NCI-H2107 (cell line): ENCODE data around the gene PIAS1.
"Not testable (repeated sequence)": the region's sequence is repeated elsewhere in the genome, so short reads cannot be mapped to it uniquely, and the experiment has no call there.

Experiments
- DNase-seq: peaks from one replicate; lab custom pipeline; 2025; lab: John Stamatoyannopoulos, UW

Gene PIAS1

DNA sequence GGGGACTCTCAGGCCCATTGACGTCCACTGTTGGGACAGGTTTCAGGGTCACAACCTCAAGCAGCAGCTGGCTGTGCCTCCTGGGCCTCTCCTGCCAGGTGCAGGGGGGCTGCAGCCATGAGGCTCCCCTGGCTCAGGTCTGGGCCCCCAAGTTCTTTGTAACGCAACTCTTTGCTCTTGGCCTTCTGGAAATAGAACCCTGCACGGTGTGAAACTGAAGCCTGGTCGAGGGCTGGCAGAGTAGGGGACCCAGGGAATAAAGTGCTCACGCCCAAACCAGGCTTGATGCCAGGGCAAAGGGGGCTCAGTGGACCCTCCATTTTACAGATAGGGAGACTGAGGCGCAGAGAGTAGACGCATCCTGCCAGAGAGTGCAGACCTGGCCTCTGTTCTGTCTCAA is 150.2 kb downstream of the PIAS1 start:
- DNase-seq: no peak

DNA sequence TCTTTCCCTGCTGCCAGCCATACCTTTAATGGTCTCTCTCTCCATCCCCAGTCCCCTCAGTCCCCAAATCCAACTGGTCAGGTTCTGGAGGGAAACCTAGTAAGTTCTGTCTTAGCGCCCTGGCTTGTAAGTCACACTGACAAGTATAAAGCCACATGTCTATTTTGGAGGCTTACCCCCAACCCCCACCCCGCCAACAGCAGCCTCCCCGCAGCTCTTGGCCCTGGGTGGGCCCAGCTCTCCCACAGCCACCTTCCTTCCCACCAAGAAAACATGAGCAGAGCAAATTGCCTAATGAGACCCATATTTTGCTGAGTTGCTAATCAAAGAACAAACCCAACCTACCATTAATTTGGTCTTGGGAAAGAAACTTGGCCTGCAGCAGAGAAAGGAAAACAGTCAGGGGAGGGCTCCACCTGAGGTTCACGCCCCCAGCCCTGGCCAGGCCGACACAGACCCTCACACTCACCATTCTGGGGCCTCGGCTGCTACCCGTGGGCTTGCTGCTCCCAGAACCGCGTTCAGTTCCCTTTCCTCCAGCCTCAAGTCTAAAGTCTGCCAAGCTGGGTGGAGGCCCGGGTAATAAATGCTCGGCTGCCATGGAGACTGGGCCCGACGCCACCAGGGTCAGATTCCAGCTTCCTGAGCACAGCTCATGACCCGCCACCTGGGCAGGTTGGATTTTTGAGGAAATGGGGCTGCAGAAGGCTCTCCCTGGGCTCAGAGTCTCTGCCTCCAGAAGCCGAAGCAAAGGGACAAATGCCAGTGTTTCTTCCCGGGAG is 150.9 kb downstream of the PIAS1 start, which contains the start of gene CALML4:
TSS of gene CALML4 (minus strand) at position 557 of the 782 bp plus-strand sequence. CDS start at position 472, 85 bp downstream.
- DNase-seq: no peak

- no peak for DNase-seq
Observed at GRCh38 chr15:68205558-68205944, 151.4 kb downstream of the PIAS1 start.

DNA sequence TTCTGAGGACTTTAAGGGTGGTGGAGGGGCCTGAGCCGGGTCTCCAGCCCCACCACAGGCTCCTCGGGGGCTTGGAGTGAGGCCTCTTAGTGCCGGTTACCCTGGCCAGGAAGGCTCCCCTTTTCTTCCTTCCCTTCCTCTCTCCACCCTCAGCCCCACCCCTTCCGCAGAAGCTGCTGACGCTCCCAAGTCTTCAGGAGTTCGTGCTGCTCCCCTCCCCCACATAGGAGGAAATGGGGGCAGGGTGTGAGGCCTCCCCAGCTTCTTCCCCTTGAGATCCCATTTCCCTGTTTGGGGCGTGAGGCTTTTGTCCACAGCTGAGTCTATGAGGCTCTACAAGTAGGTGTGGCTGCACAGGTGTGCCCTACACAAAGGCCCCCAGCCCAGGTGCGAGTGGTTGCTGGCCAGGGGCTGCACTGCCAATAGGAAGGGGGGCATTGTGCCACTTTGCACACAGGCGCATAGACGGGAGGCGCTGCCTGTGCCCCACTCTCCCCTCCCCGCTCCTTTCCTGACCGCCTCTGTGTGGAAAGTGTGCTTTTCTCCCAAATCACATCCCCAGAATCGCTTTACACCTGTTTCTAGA is 151.9 kb downstream of the PIAS1 start:
- DNase-seq: no peak

GRCh38 chr15:68206711-68207151 is 152.6 kb downstream of the PIAS1 start:
- DNase-seq: no peak

GRCh38 chr15:68207176-68207935 is 153.2 kb downstream of the PIAS1 start:
- DNase-seq: no peak

DNA sequence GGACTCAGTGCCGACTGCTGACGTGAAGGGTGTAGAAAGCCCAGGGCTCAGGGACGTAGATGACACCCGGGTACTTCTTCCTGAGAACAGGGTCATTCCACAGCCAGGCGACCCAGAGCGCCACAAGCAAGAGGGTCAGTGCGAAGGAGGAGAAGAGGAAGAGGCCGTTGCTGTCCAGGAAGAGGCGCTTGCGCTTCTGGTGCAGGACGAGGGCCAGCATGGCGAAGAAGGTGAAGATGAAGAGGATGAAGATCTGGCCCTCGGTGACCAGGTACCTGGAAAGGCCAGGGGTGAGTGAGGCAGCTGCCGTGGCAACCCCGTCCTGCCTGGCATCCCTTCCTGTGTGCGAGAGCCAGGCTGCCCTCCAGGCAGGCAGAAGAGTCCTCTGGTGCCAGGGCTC is 154.0 kb downstream of the PIAS1 start:
- no peak for DNase-seq

- no peak for DNase-seq
Observed at GRCh38 chr15:68208636-68209240, 154.6 kb downstream of the PIAS1 start.

DNA sequence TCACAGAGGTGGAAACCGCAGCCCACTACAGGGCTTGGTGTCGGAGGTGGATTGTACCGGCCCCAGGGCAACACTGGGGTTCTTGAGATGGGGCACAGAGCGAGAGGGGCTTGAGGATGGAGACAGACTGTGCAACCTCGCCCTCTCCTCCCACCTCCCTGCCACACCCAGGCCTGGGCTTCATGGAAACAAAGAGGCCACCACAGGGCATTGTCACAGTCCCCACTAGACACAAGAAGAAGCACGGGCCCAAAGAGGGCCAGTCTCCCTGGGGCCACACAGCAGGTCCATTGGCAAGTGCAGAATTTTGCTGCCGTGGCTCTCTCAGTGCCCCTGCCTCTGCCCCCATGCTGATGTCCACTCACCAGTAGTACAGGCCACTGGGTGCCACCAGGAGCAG is 155.2 kb downstream of the PIAS1 start:
- no peak for DNase-seq

GRCh38 chr15:68209735-68210408 is 155.8 kb downstream of the PIAS1 start:
- no peak for DNase-seq

- DNase-seq: no peak
Observed at GRCh38 chr15:68210409-68210756, 156.3 kb downstream of the PIAS1 start.

DNA sequence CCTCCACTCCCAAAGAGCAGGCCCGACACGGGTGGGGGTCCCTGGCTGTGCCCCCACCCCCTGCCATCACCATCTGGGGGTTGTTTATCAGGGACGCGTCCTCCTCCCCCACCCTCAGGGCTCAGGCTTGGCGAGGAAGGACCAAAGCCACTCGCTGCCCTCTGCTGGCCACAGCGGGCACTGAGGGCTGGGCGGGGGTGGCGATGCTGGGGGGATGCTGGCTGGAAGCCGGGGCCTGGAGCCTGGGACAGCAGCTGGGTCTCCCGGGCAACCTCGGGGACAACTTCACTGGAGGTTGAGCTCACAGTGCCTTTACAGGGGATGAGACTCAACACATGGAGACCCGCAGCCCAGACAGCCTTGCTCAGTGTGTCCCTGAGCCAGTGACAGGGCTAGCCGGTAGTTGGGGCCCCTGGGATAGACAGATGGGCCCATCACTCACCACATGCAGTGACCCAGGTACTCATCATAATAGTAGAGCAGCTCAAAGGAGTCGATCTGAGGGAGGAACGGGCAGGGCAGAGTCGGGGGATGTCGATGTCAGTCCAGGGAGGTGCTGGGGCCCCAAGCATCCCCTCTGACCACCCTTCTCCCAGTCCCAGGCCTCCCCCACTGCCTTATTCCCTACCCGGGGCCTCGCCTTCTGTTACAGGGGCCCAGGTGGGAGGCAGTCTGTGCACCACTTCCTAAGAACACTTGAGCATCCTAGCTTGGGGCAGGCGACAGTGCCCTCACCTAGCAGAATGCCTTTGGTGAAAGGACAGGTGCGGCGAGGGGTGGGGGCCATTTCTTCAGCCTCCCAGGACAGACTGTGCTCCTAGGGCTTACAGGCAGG is 156.9 kb downstream of the PIAS1 start:
- DNase-seq: no peak

DNA sequence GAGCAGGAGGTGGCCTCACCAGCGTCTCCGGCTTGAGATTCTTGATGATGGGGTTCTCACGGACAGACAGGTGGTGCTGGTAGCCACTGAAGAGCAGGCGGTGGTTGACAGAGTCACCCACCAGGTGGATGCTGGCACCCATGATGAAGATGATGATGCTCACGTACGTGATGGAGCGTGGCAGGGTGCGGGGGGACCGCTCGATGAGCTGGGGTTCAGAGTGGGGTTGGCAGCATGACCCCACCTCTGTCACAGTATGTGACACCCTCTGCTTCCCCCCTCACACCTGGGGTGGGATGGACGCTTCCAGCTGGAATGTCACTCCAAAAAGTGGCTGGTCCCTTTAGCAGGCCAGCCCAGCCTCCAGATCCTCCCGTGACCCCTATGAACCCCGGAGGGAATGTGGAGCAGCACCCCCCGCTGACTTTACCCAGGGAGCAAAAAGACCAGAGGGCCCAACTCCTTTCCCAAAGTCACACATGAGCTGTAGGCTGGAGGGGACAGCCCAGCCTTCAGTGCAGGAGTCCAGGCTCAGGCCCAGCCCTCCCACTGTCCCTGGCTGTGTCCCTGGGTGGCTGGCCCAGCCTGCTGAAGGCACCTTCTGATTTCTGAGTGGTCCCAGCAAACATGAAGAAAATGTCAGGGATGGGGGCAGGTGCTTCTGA is 157.7 kb downstream of the PIAS1 start:
- DNase-seq: no peak

DNA sequence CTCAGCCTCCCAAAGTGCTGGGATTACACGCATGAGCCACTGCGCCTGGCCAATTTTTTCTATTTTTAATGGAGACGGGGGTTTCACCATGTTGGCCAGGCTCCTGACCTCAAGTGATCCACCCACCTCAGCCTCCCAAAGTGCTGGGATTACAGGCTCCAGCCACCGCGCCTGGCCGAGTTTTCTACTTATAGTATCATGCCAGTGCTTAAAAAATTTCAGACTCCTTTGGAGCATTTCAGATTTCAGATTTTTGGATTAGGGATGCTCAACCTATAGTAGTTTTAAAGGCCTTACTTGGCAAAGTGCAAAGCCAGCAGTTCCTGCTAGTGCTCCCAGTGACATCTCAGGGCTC is 159.4 kb downstream of the PIAS1 start:
- DNase-seq: not testable (repeated sequence)

- DNase-seq: no peak
Observed at GRCh38 chr15:68213991-68214837, 160.1 kb downstream of the PIAS1 start.

DNA sequence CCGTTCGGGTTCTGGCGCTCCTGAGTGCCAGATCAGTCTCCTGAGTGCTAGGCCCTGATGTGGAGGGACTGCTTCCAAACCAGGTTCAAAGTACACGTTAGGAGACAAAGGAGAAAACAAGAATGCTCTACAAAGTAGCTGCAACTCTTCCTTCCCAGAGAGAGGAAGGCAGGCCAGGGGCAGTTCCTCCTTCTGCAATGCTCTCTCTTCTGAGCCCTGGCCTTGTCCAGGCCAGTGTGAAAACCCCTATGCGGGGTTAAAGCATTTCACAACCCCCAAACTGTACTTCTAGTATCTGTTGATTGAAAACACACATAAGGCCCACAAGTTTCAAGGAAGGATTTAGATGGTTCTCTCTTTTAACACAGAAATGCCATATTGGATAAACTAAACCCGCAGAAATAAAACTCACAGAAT is 160.7 kb downstream of the PIAS1 start:
- no peak for DNase-seq

DNA sequence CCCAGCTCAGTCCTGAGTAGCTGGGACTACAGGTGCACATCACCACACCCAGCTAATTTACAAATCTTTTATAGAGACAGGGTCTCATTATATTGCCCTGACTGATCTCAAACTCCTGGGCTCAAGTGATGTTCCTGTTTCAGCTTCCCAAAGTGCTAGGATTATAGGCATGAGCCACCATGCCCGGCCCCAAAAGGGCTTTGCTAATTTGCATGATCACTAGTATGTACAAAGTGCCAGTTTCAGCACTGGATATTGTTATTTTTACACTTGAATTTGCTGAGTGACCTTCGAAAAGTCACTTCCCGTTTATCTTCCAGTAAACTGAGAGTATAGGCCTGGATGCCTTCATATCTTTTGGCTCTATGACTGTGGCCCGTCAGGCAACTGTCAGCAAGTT is 163.2 kb downstream of the PIAS1 start:
- DNase-seq: no peak

GRCh38 chr15:68218331-68218730 is 164.2 kb downstream of the PIAS1 start:
- DNase-seq: no peak
